ENCODE measurements around the gene IGSF9B.

DNA sequence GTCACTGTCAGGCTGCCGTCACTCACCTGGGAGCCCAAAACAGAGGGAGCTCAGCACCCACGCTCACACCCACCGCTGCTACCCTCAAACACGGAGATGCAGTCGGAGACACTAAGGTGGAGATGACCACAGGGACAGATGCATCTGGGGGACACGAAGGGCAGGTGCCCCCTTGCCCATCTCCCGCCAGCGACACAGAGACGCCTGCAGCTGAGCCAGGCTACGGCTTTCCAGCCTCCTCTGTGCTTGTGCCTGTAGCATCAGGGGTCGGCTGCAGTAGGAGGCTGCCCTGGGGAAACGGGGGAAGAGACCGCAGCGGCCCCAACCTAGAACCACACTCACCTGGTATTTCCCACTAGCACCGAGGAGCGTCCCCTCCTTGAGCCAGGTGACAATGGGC lies 19.3 kb downstream of the IGSF9B start:
- TF ChIP-seq, protein P1, sequence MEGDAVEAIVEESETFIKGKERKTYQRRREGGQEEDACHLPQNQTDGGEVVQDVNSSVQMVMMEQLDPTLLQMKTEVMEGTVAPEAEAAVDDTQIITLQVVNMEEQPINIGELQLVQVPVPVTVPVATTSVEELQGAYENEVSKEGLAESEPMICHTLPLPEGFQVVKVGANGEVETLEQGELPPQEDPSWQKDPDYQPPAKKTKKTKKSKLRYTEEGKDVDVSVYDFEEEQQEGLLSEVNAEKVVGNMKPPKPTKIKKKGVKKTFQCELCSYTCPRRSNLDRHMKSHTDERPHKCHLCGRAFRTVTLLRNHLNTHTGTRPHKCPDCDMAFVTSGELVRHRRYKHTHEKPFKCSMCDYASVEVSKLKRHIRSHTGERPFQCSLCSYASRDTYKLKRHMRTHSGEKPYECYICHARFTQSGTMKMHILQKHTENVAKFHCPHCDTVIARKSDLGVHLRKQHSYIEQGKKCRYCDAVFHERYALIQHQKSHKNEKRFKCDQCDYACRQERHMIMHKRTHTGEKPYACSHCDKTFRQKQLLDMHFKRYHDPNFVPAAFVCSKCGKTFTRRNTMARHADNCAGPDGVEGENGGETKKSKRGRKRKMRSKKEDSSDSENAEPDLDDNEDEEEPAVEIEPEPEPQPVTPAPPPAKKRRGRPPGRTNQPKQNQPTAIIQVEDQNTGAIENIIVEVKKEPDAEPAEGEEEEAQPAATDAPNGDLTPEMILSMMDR (IDR thresholded peaks at IDR 0.05) = no peak
- no peak for TF ChIP-seq POLR2A (IDR thresholded peaks at IDR 0.05)

Data from uterus (tissue), 2 donors.